Heart right ventricle (tissue), 16 donors: Measurements from ENCODE around the gene GALNT18. TPM values are rescaled to one million over a fixed set of nuclear protein-coding genes. Genes with fewer than 3 reads are reported as not detected.

ENCODE experiments used
- ATAC-seq, 8 donors: fragments of 200-7000 bp; cut with Tn5 transposase; one replicate each; pipeline ENCODE4 v1.9.1; 2020; ENCODE audit warnings: mild to moderate bottlenecking in 8 of 8, moderate library complexity in 8 of 8, moderate number of reproducible peaks in 1 of 8
- DNase-seq, 2 donors: peaks; one replicate each; pipeline ENCODE4 v3.0.0-alpha.2; 2020
- H3K27ac ChIP-seq, 10 donors: fragments of 200-600 bp; sonication (generic) in 2 of 10; one replicate each; pipeline versions ENCODE4 v1.5.0 to v1.8.0; 2020 to 2022; ENCODE audit warnings: mild to moderate bottlenecking in 3 of 10
- H3K27me3 ChIP-seq, 7 donors: fragments of 200-600 bp; one replicate each; pipeline ENCODE4 v1.8.0; 2021 to 2022; ENCODE audit warnings: mild to moderate bottlenecking in 2 of 7
- H3K36me3 ChIP-seq, 9 donors: fragments of 200-600 bp; sonication (generic) in 1 of 9; one replicate each; pipeline versions ENCODE4 v1.5.0 to v1.8.0; 2020 to 2022; ENCODE audit warnings: mild to moderate bottlenecking in 2 of 9
- H3K4me1 ChIP-seq, 9 donors: fragments of 200-600 bp; sonication (generic) in 1 of 9; one replicate each; pipeline versions ENCODE4 v1.5.0 to v1.8.0; 2020 to 2022; ENCODE audit warnings: mild to moderate bottlenecking in 4 of 9
- H3K4me3 ChIP-seq, 10 donors: fragments of 200-600 bp; sonication (generic) in 2 of 10; one replicate each; pipeline versions ENCODE4 v1.5.0 to v1.8.0; 2020 to 2022; ENCODE audit warnings: mild to moderate bottlenecking in 7 of 10, moderate library complexity in 2 of 10
- H3K9me3 ChIP-seq, 11 donors: fragments of 200-600 bp in 10 of 11; sonication (generic) in 2 of 11; one replicate each; pipeline versions ENCODE4 v1.5.0 to v1.8.0; 2013 to 2022; ENCODE audit warnings: mild to moderate bottlenecking in 2 of 11, control low read depth in 1 of 11, moderate library complexity in 1 of 11
- WGBS, 2 donors: extraction: QIAGEN DNeasy Blood & Tissue Kit; methylation state at CpG; one replicate each; pipeline ENCODE4 v1.1.7; 2013; ENCODE audit warnings: inconsistent platforms in 1 of 2; 5-methylcytosine and 5-hydroxymethylcytosine counted together
- intact Hi-C, 10 donors: fragments of 100-400 bp; cut with DNase I; formaldehyde crosslinking; loops; one replicate each; pipeline versions ENCODE4 v1.11.1 to v1.14.2; 2022
- polyA plus RNA-seq, 2 donors: library from polyadenylated mRNA; stranded (reverse); fragments of 200-250 nt; gene quantifications; one replicate each; pipeline ENCODE4 v1.2.3, GENCODE V29; 2013
- total RNA-seq, 10 donors: library from RNA; stranded (reverse); fragmentation: NEBNext Ultra II Directional in 3 of 10; extraction: Animal tissue kit (Norgen Biotek cat#: 25700) in 3 of 10; gene quantifications; one replicate each; pipeline versions ENCODE4 v1.2.1 to v1.2.4, GENCODE V29; 2021 to 2023
- TF ChIP-seq, protein P1 (sequence below), 9 donors: fragments of 200-600 bp; sonication (generic) in 2 of 9; IDR thresholded peaks; one replicate each; pipeline versions ENCODE4 v1.5.0 to v1.8.0; 2021 to 2022; ENCODE audit warnings: antibody characterized with exemption in 9 of 9, mild to moderate bottlenecking in 5 of 9, moderate library complexity in 1 of 9
- donor health status: Arrhythmogenic right ventricular cardiomyopathy.
- donor health status: ischemic (EF 13 %, LVEDD 7.1; RV severe dilation, severe dysfunction).
- donor health status: healthy with polysubstance abuse.
- donor health status: DM: no; HTN: yes; CAD: no.
- donor health status: DM: no; HTN: no; CAD: no.
- donor health status: ischemic (EF 25% LVEDD 6.9; RV normal size, moderate dysfunction).
- donor health status: ischemic (EF 25% LVEDD 5.7; RV mildly dilated, moderate dysfunction).
- donor health status: healthy.
- donor health status: DM: yes; HTN: yes; CAD: no.
- donor health status: Ischemic cardiomyopathy.
- donor health status: ischemic (EF 35%, LVEDD 5.7; RV mildly dilated, moderate dysfunction).
- donor health status: nonischemic (EF 11% LVEDD 7.7; RV severe dilation, severe dysfunction).
- donor health status: DM: yes; HTN: yes; CAD: no.
- donor health status: PGD.
- donor health status: ischemic (EF 29% LVEDD 5.4; RV normal size, mild dysfunction).
- donor health status: nonischemic (EF 23%, LVEDD 6.1; RV moderate dilation, normal function).

The GALNT18 gene
- total and polyA plus RNA-seq, 12 donors = 7.0 to 29.0 (median 15.6) TPM

DNA sequence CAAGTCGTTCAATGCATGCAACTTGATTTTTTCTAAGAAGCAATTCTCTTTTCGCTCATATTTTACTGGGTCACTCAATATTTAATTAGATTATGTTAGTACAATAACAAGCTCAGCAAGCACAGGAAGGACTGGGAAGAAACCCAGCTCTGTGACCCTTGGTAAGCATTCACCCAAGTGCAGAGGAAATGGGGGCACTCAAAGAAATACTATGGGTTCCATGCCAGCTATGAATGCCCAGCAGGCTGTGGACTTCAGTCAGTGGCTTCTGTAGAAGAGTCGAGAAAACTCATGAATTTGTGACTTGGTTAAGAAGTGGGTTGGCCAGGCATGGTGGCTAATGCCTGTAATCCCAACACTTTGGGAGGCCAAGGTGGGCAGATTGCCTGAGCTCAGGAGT, 123.6 kb downstream of the GALNT18 start:
- 69 to 71% methylated on average over 3 of the region's 3 CpGs for WGBS, 2 donors
- Histone ChIP-seq H3K27ac (no peak overlapping the region), H3K9me3 (no peaks in the 10 kb centered on the region), H3K27me3 (no peaks in the 10 kb centered on the region), H3K4me3 (no peak overlapping the region), H3K36me3 (no peaks in the 10 kb centered on the region), H3K4me1 (peaks cover 2 to 49% (median 27%) of the 10 kb centered on the region in 9 donors)
- no peak for DNase-seq
- ATAC-seq = no peak
- TF ChIP-seq, protein P1, sequence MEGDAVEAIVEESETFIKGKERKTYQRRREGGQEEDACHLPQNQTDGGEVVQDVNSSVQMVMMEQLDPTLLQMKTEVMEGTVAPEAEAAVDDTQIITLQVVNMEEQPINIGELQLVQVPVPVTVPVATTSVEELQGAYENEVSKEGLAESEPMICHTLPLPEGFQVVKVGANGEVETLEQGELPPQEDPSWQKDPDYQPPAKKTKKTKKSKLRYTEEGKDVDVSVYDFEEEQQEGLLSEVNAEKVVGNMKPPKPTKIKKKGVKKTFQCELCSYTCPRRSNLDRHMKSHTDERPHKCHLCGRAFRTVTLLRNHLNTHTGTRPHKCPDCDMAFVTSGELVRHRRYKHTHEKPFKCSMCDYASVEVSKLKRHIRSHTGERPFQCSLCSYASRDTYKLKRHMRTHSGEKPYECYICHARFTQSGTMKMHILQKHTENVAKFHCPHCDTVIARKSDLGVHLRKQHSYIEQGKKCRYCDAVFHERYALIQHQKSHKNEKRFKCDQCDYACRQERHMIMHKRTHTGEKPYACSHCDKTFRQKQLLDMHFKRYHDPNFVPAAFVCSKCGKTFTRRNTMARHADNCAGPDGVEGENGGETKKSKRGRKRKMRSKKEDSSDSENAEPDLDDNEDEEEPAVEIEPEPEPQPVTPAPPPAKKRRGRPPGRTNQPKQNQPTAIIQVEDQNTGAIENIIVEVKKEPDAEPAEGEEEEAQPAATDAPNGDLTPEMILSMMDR (IDR thresholded peaks at IDR 0.05) = no peak
- intact Hi-C loops = no loop called here

DNA sequence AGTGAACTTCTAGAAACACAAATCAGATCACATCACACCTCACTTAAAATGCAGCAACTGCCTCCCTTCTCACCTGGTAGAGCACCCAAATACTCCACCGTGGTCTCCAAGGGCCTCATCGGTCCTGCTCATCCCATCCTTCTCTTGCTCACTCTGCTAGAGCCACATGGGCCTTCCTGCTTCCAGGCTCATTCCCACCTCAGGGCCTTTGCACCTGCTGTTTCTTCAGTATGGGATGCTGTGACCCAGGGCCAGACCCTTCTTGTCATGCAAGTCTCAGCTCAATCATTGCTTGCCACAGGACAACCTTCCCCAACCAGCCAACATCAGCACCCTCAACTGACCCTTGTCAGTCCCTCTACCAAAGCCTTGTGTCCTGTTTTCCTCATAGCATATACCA, 124.9 kb downstream of the GALNT18 start:
- Histone ChIP-seq H3K4me3 (no peak overlapping the region), H3K36me3 (no peaks in the 10 kb centered on the region), H3K9me3 (no peaks in the 10 kb centered on the region), H3K27ac (no peak overlapping the region), H3K4me1 (peaks cover 0 to 35% (median 14%) of the 10 kb centered on the region in 9 donors), H3K27me3 (no peaks in the 10 kb centered on the region)
- intact Hi-C loops = no loop called here
- TF ChIP-seq, protein P1 (IDR thresholded peaks at IDR 0.05) = no peak
- ATAC-seq (no peak), DNase-seq (no peak)
- WGBS, 2 donors = 94 to 99% methylated on average over 2 of the region's 2 CpGs

DNA sequence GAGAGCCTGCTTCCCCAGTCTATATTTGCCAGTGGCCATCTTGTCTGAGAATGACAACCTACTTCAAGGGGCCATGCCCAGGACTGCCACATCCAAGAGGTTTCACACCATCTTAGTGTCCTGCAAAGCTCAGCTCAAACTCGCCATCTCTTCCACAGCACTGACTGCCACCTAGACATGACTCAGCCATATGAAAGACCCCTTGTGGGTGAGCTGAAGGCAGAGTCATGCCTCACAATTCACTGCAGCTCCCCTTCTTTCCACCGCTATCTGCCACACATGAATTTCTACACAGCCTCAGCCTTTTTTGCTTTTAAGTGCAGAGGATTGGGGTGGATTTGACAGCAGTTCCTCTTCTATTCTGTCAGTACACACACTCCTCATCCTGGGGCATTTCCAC, 127.5 kb downstream of the GALNT18 start:
- ATAC-seq (no peak), DNase-seq (no peak)
- 94 to 98% methylated on average over 2 of the region's 2 CpGs for WGBS, 2 donors
- Histone ChIP-seq H3K9me3 (no peaks in the 10 kb centered on the region), H3K27me3 (no peaks in the 10 kb centered on the region), H3K4me1 (peaks cover 0 to 26% (median 10%) of the 10 kb centered on the region in 9 donors), H3K4me3 (no peak overlapping the region), H3K36me3 (no peaks in the 10 kb centered on the region), H3K27ac (no peak overlapping the region)
- TF ChIP-seq, protein P1 (IDR thresholded peaks at IDR 0.05) = no peak
- intact Hi-C loops = no loop called here

DNA sequence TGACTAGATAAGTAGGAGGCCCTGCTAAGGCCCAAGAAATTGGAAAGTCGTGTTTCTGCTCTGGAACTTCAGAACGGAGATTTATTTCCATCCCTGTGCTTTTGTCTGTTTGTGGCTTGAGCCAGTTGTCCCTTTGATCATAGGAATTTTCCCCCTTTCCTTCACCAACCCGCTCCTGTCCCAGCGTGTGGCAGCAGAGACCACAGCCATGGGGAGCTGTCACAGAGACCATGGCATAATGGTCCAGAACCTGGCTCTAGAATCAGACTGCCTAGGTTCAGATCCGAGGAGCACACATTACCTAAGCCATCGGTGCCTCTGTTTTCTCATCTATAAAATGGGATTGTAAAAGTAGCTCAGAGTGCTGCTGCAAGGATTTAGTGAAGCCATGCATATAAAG, 128.1 kb downstream of the GALNT18 start:
- H3K4me1 ChIP-seq = peaks cover 0 to 22% (median 10%) of the 10 kb centered on the region in 9 donors
- no peak overlapping the region for H3K27ac ChIP-seq
- ATAC-seq (no peak), DNase-seq (no peak)
- intact Hi-C loops = no loop called here
- no peaks in the 10 kb centered on the region for H3K36me3 ChIP-seq
- H3K4me3 ChIP-seq = no peak overlapping the region
- whole genome bisulfite sequencing, 2 donors = 92% methylated on average over 6 of the region's 6 CpGs
- no peaks in the 10 kb centered on the region for H3K27me3 ChIP-seq
- TF ChIP-seq, protein P1 (IDR thresholded peaks at IDR 0.05) = peak in 2 of 9 donors; percentile 5 to 12
- no peaks in the 10 kb centered on the region for H3K9me3 ChIP-seq
